ENCODE results near the gene ARL6IP5.
A peak's percentile ranks its signal among the peaks of the same experiment; 100 is the strongest.

- TF ChIP-seq POLR2AphosphoS5 (IDR thresholded peaks at IDR 0.05; ENCODE audit: borderline replicate concordance, low read depth, low read length): peak; percentile 74; the same call in 1 of the 2 replicates
- TF ChIP-seq FOXP2 (optimal IDR thresholded peaks at IDR 0.05; ENCODE audit: control extremely low read depth, extremely low read length, insufficient read depth): no peak
Observed at GRCh38 chr3:69051756-69052471, 32.8 kb upstream of the ARL6IP5 start, which contains the start of gene TMF1.

All from SK-N-MC (cell line).